Activated CD4-positive, alpha-beta T cell treated with anti-CD3 and anti-CD28 coated beads for 36 hours (primary cell): ENCODE measurements around the gene CDK18. TPM values are rescaled to one million over a fixed set of nuclear protein-coding genes. Genes with fewer than 3 reads are reported as not detected.
"Not testable (repeated sequence)": the region's sequence is repeated elsewhere in the genome, so short reads cannot be mapped to it uniquely, and the experiment has no call there.

Source experiments
- ATAC-seq: fragments of 200-7000 bp; cut with Tn5 transposase; one replicate; pipeline ENCODE4 v1.10.0; 2021; ENCODE audit warnings: mild to moderate bottlenecking, moderate library complexity
- CTCF ChIA-PET: fragments of 350-600 bp; sonication (Branson Sonifier 250); formaldehyde crosslinking; loops from one replicate; lab custom pipeline; 2021; ENCODE audit warnings: antibody characterized with exemption; lab: Charles Lee
- POLR2A ChIA-PET: fragments of 350-600 bp; sonication (Branson Sonifier 250); formaldehyde crosslinking; loops from one replicate; lab custom pipeline; 2021; ENCODE audit warnings: antibody characterized with exemption, inconsistent platforms; lab: Charles Lee
- DNase-seq: peaks from one replicate; pipeline ENCODE4 v3.0.0-alpha.2; 2020
- H3K27ac Mint-ChIP-seq: one replicate; pipeline ENCODE4 v1.8.0; 2021; ENCODE audit warnings: mixed read lengths
- H3K27me3 Mint-ChIP-seq: one replicate; pipeline ENCODE4 v1.8.0; 2021; ENCODE audit warnings: mixed read lengths
- H3K36me3 Mint-ChIP-seq: one replicate; pipeline ENCODE4 v1.8.0; 2021; ENCODE audit warnings: low read depth, mixed read lengths
- H3K4me1 Mint-ChIP-seq: one replicate; pipeline ENCODE4 v1.8.0; 2021; ENCODE audit warnings: mixed read lengths
- H3K4me3 Mint-ChIP-seq: one replicate; pipeline ENCODE4 v1.8.0; 2021; ENCODE audit warnings: mild to moderate bottlenecking, moderate library complexity, mixed read lengths
- H3K9me3 Mint-ChIP-seq: one replicate; pipeline ENCODE4 v1.8.0; 2021; ENCODE audit warnings: low read depth, mixed read lengths
- intact Hi-C, 2 experiments: fragments of 100-400 bp; cut with DNase I in 1 of 2; cut with micrococcal nuclease in 1 of 2; formaldehyde crosslinking; loops; one replicate each; pipeline versions ENCODE4 v1.14.2 to v1.15.1; 2022 to 2024; cut with DNase I, micrococcal nuclease
- total RNA-seq, 2 experiments: library from RNA; stranded (reverse); gene quantifications; one replicate each; pipeline ENCODE4 v1.2.3, GENCODE V29; 2021

CDK18 gene
- total RNA-seq, 2 experiments from 2014 or later, result 4.9 to 5.9 TPM

- CTCF ChIA-PET, result interaction anchor here (9.0 kb wide), 1 partner anchor 14 kb away, joined by 70 read pairs; no protein-coding TSS in a partner anchor
- intact Hi-C loops, result no loop called here
These were observed 31.6 kb upstream of the CDK18 start for GRCh38 chr1:205472737-205473441.

DNA sequence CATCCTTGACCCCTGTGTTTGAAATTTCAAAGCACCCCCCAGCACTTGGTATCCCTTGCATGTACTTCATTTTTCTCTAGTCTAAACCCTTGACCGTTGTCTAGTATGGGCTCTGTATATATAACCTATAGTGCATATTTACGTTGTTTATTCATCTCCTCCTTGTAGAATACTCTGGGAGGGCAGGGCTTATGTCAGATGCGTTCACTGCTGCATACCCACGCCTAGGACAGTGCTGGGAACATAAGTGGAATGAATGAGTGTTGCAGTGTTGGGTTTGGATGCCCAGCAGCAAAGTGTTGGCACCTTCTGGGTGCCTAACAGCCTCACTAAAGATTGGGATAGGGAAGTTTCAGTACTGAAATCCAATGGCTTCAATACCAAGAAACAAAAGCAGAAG, 31.0 kb upstream of the CDK18 start:
- CTCF ChIA-PET, result interaction anchor here (1.5 to 9.0 kb wide), 2 partner anchors 13 to 57 kb away, joined by 3 to 70 read pairs; no protein-coding TSS in a partner anchor
- no peak for DNase-seq
- H3K27me3 Mint-ChIP-seq, result peaks cover 35% of the 10 kb centered on the region
- no peak overlapping the region for H3K4me3 Mint-ChIP-seq
- POLR2A ChIA-PET, result no interaction called here
- no peak for ATAC-seq
- peaks cover 15% of the 10 kb centered on the region for H3K9me3 Mint-ChIP-seq
- H3K27ac Mint-ChIP-seq, result no peak overlapping the region
- H3K4me1 Mint-ChIP-seq, result no peaks in the 10 kb centered on the region
- H3K36me3 Mint-ChIP-seq, result peaks cover 3% of the 10 kb centered on the region
- intact Hi-C loops, result no loop called here

More at GRCh38 chr1:205472737-205473441, 31.6 kb upstream of the CDK18 start:
- Mint-ChIP-seq H3K36me3 (peaks cover 3% of the 10 kb centered on the region), H3K4me3 (no peak overlapping the region), H3K27ac (no peak overlapping the region), H3K9me3 (peaks cover 15% of the 10 kb centered on the region), H3K27me3 (peaks cover 37% of the 10 kb centered on the region), H3K4me1 (no peaks in the 10 kb centered on the region)
- ATAC-seq (no peak), DNase-seq (no peak)
- POLR2A ChIA-PET, result no interaction called here

DNA sequence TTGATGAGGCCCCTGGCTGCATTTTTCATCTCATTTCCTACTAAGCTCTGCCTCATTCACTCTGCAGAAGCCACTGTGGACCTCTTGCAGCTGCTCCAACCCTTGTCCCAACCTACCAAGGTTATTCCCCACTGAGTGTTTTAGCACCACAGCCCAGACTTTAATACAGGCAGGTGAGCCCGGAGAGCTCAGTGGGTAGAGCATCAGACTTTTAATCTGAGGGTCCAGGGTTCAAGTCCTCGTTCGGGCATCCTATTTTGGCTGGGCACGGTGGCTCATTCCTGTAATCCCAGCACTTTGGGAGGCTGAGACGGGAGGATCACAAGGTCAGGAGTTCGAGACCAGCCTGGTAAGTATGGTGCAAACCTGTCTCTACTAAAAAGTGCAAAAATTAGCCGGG, 30.5 kb upstream of the CDK18 start:
- DNase-seq (no peak), ATAC-seq (no peak)
- Mint-ChIP-seq H3K27me3 (peaks cover 35% of the 10 kb centered on the region), H3K4me1 (no peaks in the 10 kb centered on the region), H3K9me3 (peaks cover 15% of the 10 kb centered on the region), H3K36me3 (peaks cover 3% of the 10 kb centered on the region), H3K4me3 (no peak overlapping the region), H3K27ac (no peak overlapping the region)
- ChIA-PET CTCF (interaction anchor here (0.8 to 9.0 kb wide), 3 partner anchors 13 to 120 kb away, joined by 3 to 70 read pairs (median 3); no protein-coding TSS in a partner anchor), POLR2A (no interaction called here)
- intact Hi-C loops, result no loop called here

DNA sequence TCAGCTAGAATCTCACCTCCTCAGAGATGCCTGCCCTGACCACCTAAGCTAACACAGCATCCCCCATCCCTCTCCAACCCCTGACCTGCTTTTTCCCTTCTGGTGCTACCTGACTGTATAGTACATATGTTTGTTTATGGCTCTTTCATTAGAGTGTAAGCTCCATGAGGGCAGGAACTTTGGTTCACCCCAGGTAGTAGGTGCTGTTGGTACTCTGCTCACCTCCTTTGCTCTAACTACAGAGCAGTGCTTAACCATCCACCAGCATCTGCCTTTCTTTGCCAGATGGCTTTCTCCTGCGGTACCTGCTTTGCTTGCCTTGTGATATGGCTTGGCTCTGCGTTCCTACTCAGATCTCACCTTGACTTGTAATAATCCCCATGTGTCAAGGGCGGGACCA, 29.9 kb upstream of the CDK18 start:
- intact Hi-C loops, result no loop called here
- DNase-seq, result no peak
- no peak overlapping the region for H3K4me3 Mint-ChIP-seq
- peaks cover 36% of the 10 kb centered on the region for H3K27me3 Mint-ChIP-seq
- H3K27ac Mint-ChIP-seq, result no peak overlapping the region
- POLR2A ChIA-PET, result no interaction called here
- CTCF ChIA-PET, result interaction anchor here (0.8 to 9.0 kb wide), 4 partner anchors 12 to 121 kb away, joined by 3 to 70 read pairs (median 4); no protein-coding TSS in a partner anchor
- H3K9me3 Mint-ChIP-seq, result peaks cover 15% of the 10 kb centered on the region
- H3K4me1 Mint-ChIP-seq, result peaks cover 1% of the 10 kb centered on the region
- peaks cover 3% of the 10 kb centered on the region for H3K36me3 Mint-ChIP-seq
- no peak for ATAC-seq

GRCh38 chr1:205475855-205476254, 28.6 kb upstream of the CDK18 start:
- no peak overlapping the region for H3K27ac Mint-ChIP-seq
- ChIA-PET POLR2A (no interaction called here), CTCF (interaction anchor here (0.6 to 9.0 kb wide), 11 partner anchors 11 to 220 kb away, joined by 3 to 70 read pairs (median 3); no protein-coding TSS in a partner anchor)
- H3K27me3 Mint-ChIP-seq, result peaks cover 44% of the 10 kb centered on the region
- no peak overlapping the region for H3K4me3 Mint-ChIP-seq
- H3K9me3 Mint-ChIP-seq, result peaks cover 15% of the 10 kb centered on the region
- H3K4me1 Mint-ChIP-seq, result peaks cover 14% of the 10 kb centered on the region
- no peak for DNase-seq
- H3K36me3 Mint-ChIP-seq, result peaks cover 3% of the 10 kb centered on the region
- ATAC-seq, result no peak
- intact Hi-C loops, result no loop called here

DNA sequence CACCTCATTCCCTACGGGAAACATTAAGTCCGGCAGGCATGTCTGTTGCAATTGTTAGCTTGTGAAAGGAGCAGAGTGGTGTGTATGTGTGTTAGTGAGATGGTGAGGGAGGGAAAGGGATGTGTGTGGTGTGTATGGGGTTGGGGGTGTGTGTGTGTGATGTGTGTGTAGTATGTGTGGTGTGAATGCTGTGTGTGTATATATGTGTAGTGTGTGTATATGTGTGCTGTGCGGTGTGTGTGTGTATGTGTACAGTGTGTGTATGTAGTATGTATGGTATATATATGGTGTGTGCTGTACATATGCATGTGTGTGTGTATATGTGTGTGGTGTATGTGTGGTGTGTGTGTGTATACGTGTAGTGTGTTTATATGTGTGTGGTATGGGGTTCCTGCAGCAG, 27.8 kb upstream of the CDK18 start:
- Mint-ChIP-seq H3K36me3 (peaks cover 3% of the 10 kb centered on the region), H3K4me1 (peaks cover 21% of the 10 kb centered on the region), H3K4me3 (no peak overlapping the region), H3K27me3 (peaks cover 50% of the 10 kb centered on the region), H3K27ac (no peak overlapping the region), H3K9me3 (peaks cover 15% of the 10 kb centered on the region)
- ChIA-PET POLR2A (no interaction called here), CTCF (interaction anchor here (0.9 to 9.0 kb wide), 4 partner anchors 10 to 46 kb away, joined by 3 to 70 read pairs (median 3); no protein-coding TSS in a partner anchor)
- ATAC-seq, result no peak
- no peak for DNase-seq
- intact Hi-C loops, result no loop called here

- no peak for ATAC-seq
These were observed 27.2 kb upstream of the CDK18 start for GRCh38 chr1:205477121-205477758.

DNA sequence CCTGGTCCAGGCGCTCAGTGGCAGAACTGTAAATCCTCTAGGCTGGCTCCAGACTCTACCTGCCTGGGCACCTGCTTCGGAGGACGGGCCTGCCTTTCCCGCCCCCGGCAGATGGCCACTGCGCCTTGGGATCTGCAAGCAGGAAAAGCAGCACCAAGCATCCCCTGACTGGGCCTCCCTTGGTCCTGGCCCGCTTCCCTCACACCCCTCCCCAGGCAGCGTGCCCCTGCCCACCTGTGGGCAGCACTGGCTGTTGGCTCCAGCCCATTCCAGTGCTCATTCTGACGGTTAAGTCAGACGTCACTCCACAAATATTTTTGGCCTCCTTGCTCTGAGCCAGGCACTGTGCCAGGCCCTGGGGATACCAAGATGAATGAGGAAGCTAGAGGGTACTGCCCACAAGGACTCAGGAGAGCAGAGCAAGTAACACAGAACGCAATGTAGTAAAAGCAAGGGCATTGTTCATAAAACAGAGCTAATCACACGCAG, 26.7 kb upstream of the CDK18 start:
- ChIA-PET CTCF (interaction anchor here (1.0 to 9.0 kb wide), 3 partner anchors 9 to 46 kb away, joined by 3 to 70 read pairs (median 5); no protein-coding TSS in a partner anchor), POLR2A (no interaction called here)
- ATAC-seq (no peak), DNase-seq (no peak)
- Mint-ChIP-seq H3K9me3 (peaks cover 15% of the 10 kb centered on the region), H3K4me1 (peaks cover 21% of the 10 kb centered on the region), H3K4me3 (no peak overlapping the region), H3K27ac (no peak overlapping the region), H3K36me3 (peaks cover 3% of the 10 kb centered on the region), H3K27me3 (peaks cover 50% of the 10 kb centered on the region)
- intact Hi-C loops, result no loop called here

More at GRCh38 chr1:205477121-205477758, 27.2 kb upstream of the CDK18 start:
- peaks cover 51% of the 10 kb centered on the region for H3K27me3 Mint-ChIP-seq
- H3K4me3 Mint-ChIP-seq, result no peak overlapping the region
- peaks cover 3% of the 10 kb centered on the region for H3K36me3 Mint-ChIP-seq
- POLR2A ChIA-PET, result no interaction called here
- peaks cover 21% of the 10 kb centered on the region for H3K4me1 Mint-ChIP-seq
- H3K27ac Mint-ChIP-seq, result no peak overlapping the region
- CTCF ChIA-PET, result interaction anchor here (9.0 kb wide), 1 partner anchor 9 kb away, joined by 70 read pairs; no protein-coding TSS in a partner anchor
- intact Hi-C loops, result no loop called here
- peaks cover 15% of the 10 kb centered on the region for H3K9me3 Mint-ChIP-seq
- no peak for DNase-seq

- DNase-seq, POLR2A ChIA-PET, ATAC-seq, H3K4me3 Mint-ChIP-seq, H3K27ac Mint-ChIP-seq, H3K36me3 Mint-ChIP-seq, intact Hi-C loops: not testable (repeated sequence)
- Mint-ChIP-seq H3K4me1 (peaks cover 21% of the 10 kb centered on the region), H3K9me3 (peaks cover 15% of the 10 kb centered on the region), H3K27me3 (peaks cover 52% of the 10 kb centered on the region)
- CTCF ChIA-PET, result interaction anchor here (0.5 to 9.0 kb wide), 3 partner anchors 8 to 501 kb away, joined by 3 to 70 read pairs (median 4); no protein-coding TSS in a partner anchor
These were observed 25.5 kb upstream of the CDK18 start for GRCh38 chr1:205478985-205479384.

- POLR2A ChIA-PET, result interaction anchor here (0.6 to 0.7 kb wide), 2 partner anchors 240 to 461 kb away, joined by 3 to 7 read pairs; no protein-coding TSS in a partner anchor
- peaks cover 5% of the 10 kb centered on the region for H3K9me3 Mint-ChIP-seq
- ATAC-seq (peak; percentile 81), DNase-seq (peak; percentile 76)
- intact Hi-C loops, result loop anchor here in 1 of 2 experiments (5.0 kb wide), 1 partner anchor 38 kb away; no protein-coding TSS in a partner anchor
- no peaks in the 10 kb centered on the region for H3K36me3 Mint-ChIP-seq
- no peak overlapping the region for H3K4me3 Mint-ChIP-seq
- H3K4me1 Mint-ChIP-seq, result peaks cover 21% of the 10 kb centered on the region
- peaks cover 48% of the 10 kb centered on the region for H3K27me3 Mint-ChIP-seq
- H3K27ac Mint-ChIP-seq, result no peak overlapping the region
- CTCF ChIA-PET, result interaction anchor here (0.6 to 9.0 kb wide), 7 partner anchors 6 to 295 kb away, joined by 3 to 70 read pairs (median 3); partner anchors contain the start of gene RAB29
These were observed 24.0 kb upstream of the CDK18 start for GRCh38 chr1:205480349-205480985.
